ENCODE data around the gene SNX7.

Gene SNX7

DNA sequence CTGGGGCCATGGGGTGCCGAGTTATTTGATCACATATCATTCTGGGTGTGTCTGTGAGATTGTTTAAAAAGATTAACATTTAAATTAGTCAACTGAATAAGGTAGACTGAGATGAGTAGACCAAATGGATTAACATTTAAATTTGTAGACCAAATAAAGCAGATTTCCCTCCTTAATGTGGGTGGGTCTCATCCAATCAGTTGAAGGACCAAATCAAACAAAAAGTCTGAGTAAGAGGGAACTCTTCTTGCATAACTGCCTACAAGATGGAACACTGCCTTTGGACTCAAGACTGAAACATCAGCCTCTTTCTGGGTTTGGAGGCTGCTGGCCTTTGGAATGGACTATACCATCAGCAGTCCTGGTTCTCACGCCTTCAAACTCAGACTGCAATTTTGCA lies 17.0 kb upstream of the SNX7 start:
- no peaks in the 10 kb centered on the region for H3K27me3 ChIP-seq (ENCODE audit: low read length)
- no peaks in the 10 kb centered on the region for H3K79me2 ChIP-seq (ENCODE audit: insufficient read depth, low read length)
- no peaks in the 10 kb centered on the region for H3K9me2 ChIP-seq (replicated peaks; ENCODE audit: insufficient read depth, low read length)
- TF ChIP-seq EZH2phosphoT487 (conservative IDR thresholded peaks at IDR 0.05; ENCODE audit: low read length), result no peak
- TF ChIP-seq, protein P1, sequence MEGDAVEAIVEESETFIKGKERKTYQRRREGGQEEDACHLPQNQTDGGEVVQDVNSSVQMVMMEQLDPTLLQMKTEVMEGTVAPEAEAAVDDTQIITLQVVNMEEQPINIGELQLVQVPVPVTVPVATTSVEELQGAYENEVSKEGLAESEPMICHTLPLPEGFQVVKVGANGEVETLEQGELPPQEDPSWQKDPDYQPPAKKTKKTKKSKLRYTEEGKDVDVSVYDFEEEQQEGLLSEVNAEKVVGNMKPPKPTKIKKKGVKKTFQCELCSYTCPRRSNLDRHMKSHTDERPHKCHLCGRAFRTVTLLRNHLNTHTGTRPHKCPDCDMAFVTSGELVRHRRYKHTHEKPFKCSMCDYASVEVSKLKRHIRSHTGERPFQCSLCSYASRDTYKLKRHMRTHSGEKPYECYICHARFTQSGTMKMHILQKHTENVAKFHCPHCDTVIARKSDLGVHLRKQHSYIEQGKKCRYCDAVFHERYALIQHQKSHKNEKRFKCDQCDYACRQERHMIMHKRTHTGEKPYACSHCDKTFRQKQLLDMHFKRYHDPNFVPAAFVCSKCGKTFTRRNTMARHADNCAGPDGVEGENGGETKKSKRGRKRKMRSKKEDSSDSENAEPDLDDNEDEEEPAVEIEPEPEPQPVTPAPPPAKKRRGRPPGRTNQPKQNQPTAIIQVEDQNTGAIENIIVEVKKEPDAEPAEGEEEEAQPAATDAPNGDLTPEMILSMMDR (IDR thresholded peaks at IDR 0.05; ENCODE audit: insufficient read depth, low read length, poor library complexity, severe bottlenecking), result no peak
- no peak overlapping the region for H3K9ac ChIP-seq (ENCODE audit: low read length)
- H3K36me3 ChIP-seq (ENCODE audit: low read length), result no peaks in the 10 kb centered on the region
- 0 out of 2 replicates have a peak, but pooled peaks cover under 1% of the 10 kb centered on the region for H3K9me3 ChIP-seq (ENCODE audit: insufficient read depth, low read length)
- H4K20me1 ChIP-seq (ENCODE audit: low read depth, low read length), result no peaks in the 10 kb centered on the region
- H3K4me3 ChIP-seq (ENCODE audit: insufficient read depth, low read length, poor library complexity, severe bottlenecking), result no peak overlapping the region
- H3F3A ChIP-seq (ENCODE audit: insufficient read depth), result no peaks in the 10 kb centered on the region
- no peak overlapping the region for H3K4me2 ChIP-seq (ENCODE audit: low read depth, low read length, poor library complexity, severe bottlenecking)
- H2AFZ ChIP-seq (ENCODE audit: low read depth, low read length, severe bottlenecking), result no peak overlapping the region
- H3K27ac ChIP-seq (ENCODE audit: low read depth, low read length), result no peak overlapping the region

DNA sequence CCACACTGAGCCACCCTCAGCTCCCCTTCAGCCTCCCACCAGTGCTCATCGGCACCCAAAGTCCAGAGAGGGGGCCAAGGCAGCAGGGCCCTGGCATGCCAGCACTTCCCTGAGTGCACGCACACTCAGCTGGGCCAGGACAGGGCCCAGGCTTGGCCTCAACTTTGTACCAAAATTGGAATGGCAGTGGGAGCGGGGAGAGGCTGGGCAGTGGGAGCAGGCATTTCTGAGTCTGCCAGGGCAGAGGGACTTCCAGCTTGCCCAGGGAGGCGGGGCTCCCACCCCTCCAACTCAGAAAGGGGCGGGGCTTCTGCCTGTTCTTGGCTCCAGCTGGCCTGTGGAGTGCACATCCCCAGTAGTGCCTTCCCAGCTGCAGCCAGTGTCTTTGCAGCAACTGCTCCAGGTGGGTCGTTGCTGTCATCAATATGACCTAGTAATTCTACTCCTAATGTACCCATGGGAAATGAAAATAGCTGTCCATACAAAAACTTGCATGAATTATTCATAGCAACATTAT lies 10.3 kb upstream of the SNX7 start:
- TF ChIP-seq, protein P1 (IDR thresholded peaks at IDR 0.05; ENCODE audit: insufficient read depth, low read length, poor library complexity, severe bottlenecking), result no peak
- TF ChIP-seq EZH2phosphoT487 (conservative IDR thresholded peaks at IDR 0.05; ENCODE audit: low read length), result no peak
- H3K4me2 ChIP-seq (ENCODE audit: low read depth, low read length, poor library complexity, severe bottlenecking), result no peak overlapping the region
- no peaks in the 10 kb centered on the region for H3K79me2 ChIP-seq (ENCODE audit: insufficient read depth, low read length)
- no peaks in the 10 kb centered on the region for H3K27me3 ChIP-seq (ENCODE audit: low read length)
- H3K9ac ChIP-seq (ENCODE audit: low read length), result no peak overlapping the region
- peaks cover 7% of the 10 kb centered on the region; the same call in 1 of the 2 replicates for H3K9me3 ChIP-seq (ENCODE audit: insufficient read depth, low read length)
- H3K4me3 ChIP-seq (ENCODE audit: insufficient read depth, low read length, poor library complexity, severe bottlenecking), result no peak overlapping the region
- no peak overlapping the region for H3K27ac ChIP-seq (ENCODE audit: low read depth, low read length)
- no peaks in the 10 kb centered on the region for H3K36me3 ChIP-seq (ENCODE audit: low read length)
- no peaks in the 10 kb centered on the region for H3F3A ChIP-seq (ENCODE audit: insufficient read depth)
- no peak overlapping the region for H2AFZ ChIP-seq (ENCODE audit: low read depth, low read length, severe bottlenecking)
- H3K9me2 ChIP-seq (replicated peaks; ENCODE audit: insufficient read depth, low read length), result no peaks in the 10 kb centered on the region
- H4K20me1 ChIP-seq (ENCODE audit: low read depth, low read length), result no peaks in the 10 kb centered on the region

DNA sequence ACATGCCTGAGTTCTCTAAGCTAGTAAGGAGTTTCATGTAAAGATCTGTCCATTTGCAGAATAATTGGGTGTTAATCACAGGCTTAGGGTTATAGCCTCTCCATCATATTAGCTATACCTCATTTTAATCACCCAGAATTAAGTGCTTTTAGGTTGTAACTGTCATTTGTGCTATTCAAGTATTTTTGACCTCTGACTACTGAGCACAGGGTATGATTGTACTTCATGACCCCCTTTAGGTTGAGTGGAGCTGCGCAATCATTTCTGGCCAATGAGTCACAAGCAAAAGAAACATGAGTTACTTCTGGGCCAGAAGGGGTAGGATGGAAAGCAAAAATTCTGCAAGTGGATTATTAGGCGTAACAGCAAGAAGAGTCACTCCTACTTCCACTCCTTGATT lies 8.4 kb upstream of the SNX7 start:
- H3K4me2 ChIP-seq (ENCODE audit: low read depth, low read length, poor library complexity, severe bottlenecking), result no peak overlapping the region
- no peaks in the 10 kb centered on the region for H3K79me2 ChIP-seq (ENCODE audit: insufficient read depth, low read length)
- H3K9me3 ChIP-seq (ENCODE audit: insufficient read depth, low read length), result peaks cover 7% of the 10 kb centered on the region; the same call in 1 of the 2 replicates
- H3K9ac ChIP-seq (ENCODE audit: low read length), result no peak overlapping the region
- TF ChIP-seq, protein P1 (IDR thresholded peaks at IDR 0.05; ENCODE audit: insufficient read depth, low read length, poor library complexity, severe bottlenecking), result no peak
- TF ChIP-seq EZH2phosphoT487 (conservative IDR thresholded peaks at IDR 0.05; ENCODE audit: low read length), result no peak
- H3K9me2 ChIP-seq (replicated peaks; ENCODE audit: insufficient read depth, low read length), result no peaks in the 10 kb centered on the region
- no peaks in the 10 kb centered on the region for H3K36me3 ChIP-seq (ENCODE audit: low read length)
- no peak overlapping the region for H2AFZ ChIP-seq (ENCODE audit: low read depth, low read length, severe bottlenecking)
- no peak overlapping the region for H3K27ac ChIP-seq (ENCODE audit: low read depth, low read length)
- no peaks in the 10 kb centered on the region for H4K20me1 ChIP-seq (ENCODE audit: low read depth, low read length)
- no peaks in the 10 kb centered on the region for H3K27me3 ChIP-seq (ENCODE audit: low read length)
- H3K4me3 ChIP-seq (ENCODE audit: insufficient read depth, low read length, poor library complexity, severe bottlenecking), result no peak overlapping the region
- H3F3A ChIP-seq (ENCODE audit: insufficient read depth), result no peaks in the 10 kb centered on the region

Data from SU-DHL-6 (cell line).